H1 (cell line): ENCODE data around the gene TMEM39B. TPM values are rescaled to one million over a fixed set of nuclear protein-coding genes. Genes with fewer than 3 reads are reported as not detected.

Experiments
- BACH1 ChIP-seq: IDR thresholded peaks from 2 replicates; pipeline ENCODE4 v1.6.1; 2012; ENCODE audit warnings: low read length, improper control_type of control experiment
- RAD21 ChIP-seq, 2 experiments: IDR thresholded peaks in 1 of 2; conservative IDR thresholded peaks in 1 of 2; 2 replicates each; pipeline ENCODE4 v1.6.1; 2011; ENCODE audit warnings: low read depth in 2 of 2, low read length in 2 of 2, improper control_type of control experiment in 1 of 2, inconsistent platforms in 1 of 2, mild to moderate bottlenecking in 1 of 2, moderate library complexity in 1 of 2
- RNF2 ChIP-seq: fragments of 200-900, 300-1000 bp; sonication (generic); IDR thresholded peaks from 2 replicates; pipeline ENCODE4 v1.7.1; 2016; ENCODE audit warnings: borderline replicate concordance, low read depth, mild to moderate bottlenecking, antibody characterized with exemption, low read length; ENCODE audit not compliant: poor library complexity, severe bottlenecking; ENCODE audit errors: missing control alignments
- polyA plus RNA-seq, 7 experiments: library from polyadenylated mRNA; depleted of rRNA in 3 of 7; stranded (reverse) in 5 of 7; unstranded in 2 of 7; fragments of >200 nt in 5 of 7; fragments of 200-250 nt in 2 of 7; gene quantifications; 1 replicate in 5 of 7; 2 replicates in 1 of 7; 4 replicates in 1 of 7; pipeline versions ENCODE4 v1.2.1 to v1.2.3, GENCODE V29; 2011 to 2013; ENCODE audit warnings: missing spikeins in 2 of 7, mixed read lengths in 2 of 7
- total RNA-seq: library from RNA; stranded (reverse); fragmentation: NEBNext Ultra II Directional; extraction: Animal tissue kit (Norgen Biotek cat#: 25700); gene quantifications from 2 replicates; pipeline ENCODE4 v1.2.1, GENCODE V29; 2021

TMEM39B gene
- total and polyA plus RNA-seq, 2 of the 8 experiments (the other 6 are each of a cell fraction or from before 2014, with no cell fraction given): 25.3 to 32.7 TPM

- TF ChIP-seq RAD21 (IDR thresholded peaks at IDR 0.05 in 1 of 2, conservative IDR thresholded peaks at IDR 0.05 in 1 of 2; ENCODE audit: low read depth in 2 of 2, low read length in 2 of 2) (no peak), RNF2 (no peak), BACH1 (no peak)
Measured at GRCh38 chr1:32100359-32100758, 27.6 kb downstream of the TMEM39B start (continued).
